HG02870 (cell line): ENCODE measurements around the gene TRIM2.

Experiments used
- ATAC-seq: cut with Tn5 transposase; IDR thresholded peaks from one replicate; pipeline ENCODE4 v1.9.1; 2021; ENCODE audit warnings: mild to moderate bottlenecking, moderate library complexity; ENCODE audit not compliant: unreplicated experiment

The TRIM2 gene

GRCh38 chr4:153366486-153366885 is 162.2 kb downstream of the TRIM2 start:
- ATAC-seq = no peak

GRCh38 chr4:153367092-153367491 is 162.8 kb downstream of the TRIM2 start:
- no peak for ATAC-seq

- ATAC-seq = no peak
Measured at GRCh38 chr4:153369021-153369420, 164.8 kb downstream of the TRIM2 start.

- ATAC-seq = no peak
Measured at GRCh38 chr4:153371701-153372234, 167.5 kb downstream of the TRIM2 start.

GRCh38 chr4:153372967-153373562 is 168.8 kb downstream of the TRIM2 start:
- ATAC-seq = no peak

- ATAC-seq = no peak
Measured at GRCh38 chr4:153374442-153374841, 170.2 kb downstream of the TRIM2 start.

GRCh38 chr4:153375303-153375702 is 171.1 kb downstream of the TRIM2 start:
- ATAC-seq = no peak

- ATAC-seq = no peak
Measured at GRCh38 chr4:153383131-153383530, 178.9 kb downstream of the TRIM2 start.

- ATAC-seq = no peak
Measured at GRCh38 chr4:153384160-153384559, 179.9 kb downstream of the TRIM2 start.

GRCh38 chr4:153385784-153386183 is 181.5 kb downstream of the TRIM2 start:
- ATAC-seq = no peak

GRCh38 chr4:153387981-153388380 is 183.7 kb downstream of the TRIM2 start:
- ATAC-seq = no peak
